ENCODE results near the gene TSPAN32.

GRCh38 chr11:2267306-2267850, 34.4 kb upstream of the TSPAN32 start:
- TF ChIP-seq ZNF384 (IDR thresholded peaks at IDR 0.05) (no peak), HDGF (IDR thresholded peaks at IDR 0.05; ENCODE audit: borderline replicate concordance) (no peak), FOXA1 (IDR thresholded peaks at IDR 0.05) (no peak), ARNT (IDR thresholded peaks at IDR 0.05) (no peak), L3MBTL2 (conservative IDR thresholded peaks at IDR 0.05) (no peak), PKNOX1 (IDR thresholded peaks at IDR 0.05) (no peak), CTBP1 (IDR thresholded peaks at IDR 0.05; ENCODE audit: borderline replicate concordance) (no peak)
